Ovary (tissue), 10 donors: ENCODE measurements around the gene MYPN. TPM values are rescaled to one million over a fixed set of nuclear protein-coding genes. Genes with fewer than 3 reads are reported as not detected.
A peak's percentile ranks its signal among the peaks of the same experiment; 100 is the strongest.

Experiments
- DNase-seq, 5 donors: peaks; one replicate each; pipeline ENCODE4 v3.0.0-alpha.2; 2019 to 2020
- H3K27ac ChIP-seq, 2 donors: fragments of 200-600 bp; one replicate each; pipeline versions ENCODE4 v1.5.1 to v1.8.0; 2019 to 2022
- H3K27me3 ChIP-seq: fragments of 200-600 bp; one replicate; pipeline ENCODE4 v1.8.0; 2022
- H3K36me3 ChIP-seq: fragments of 200-600 bp; sonication (generic); one replicate; pipeline ENCODE4 v1.5.1; 2019
- H3K4me1 ChIP-seq: one replicate; pipeline ENCODE4 v1.8.1; 2013; ENCODE audit warnings: mild to moderate bottlenecking, moderate library complexity; ENCODE audit not compliant: insufficient read depth
- H3K4me3 ChIP-seq: fragments of 200-600 bp; sonication (generic); one replicate; pipeline ENCODE4 v1.5.1; 2017
- H3K9me3 ChIP-seq, 2 donors: fragments of 200-600 bp in 1 of 2; sonication (generic) in 1 of 2; one replicate each; pipeline versions ENCODE4 v1.5.1 to v1.8.1; 2013 to 2019; ENCODE audit warnings: mild to moderate bottlenecking in 1 of 2, moderate library complexity in 1 of 2
- EP300 ChIP-seq: sonication (generic); formaldehyde crosslinking; IDR thresholded peaks from one replicate; pipeline ENCODE4 v1.6.1; 2017; ENCODE audit warnings: antibody characterized with exemption
- POLR2A ChIP-seq: fragments of 450-650 bp; IDR thresholded peaks from one replicate; pipeline ENCODE4 v1.6.1; 2017; ENCODE audit warnings: antibody characterized with exemption, mild to moderate bottlenecking, moderate library complexity
- WGBS, 3 donors: extraction: QIAGEN DNeasy Blood & Tissue Kit in 1 of 3; methylation state at CpG; one replicate each; pipeline versions ENCODE4 v1.1.5 to v1.1.7; 2013 to 2017; 5-methylcytosine and 5-hydroxymethylcytosine counted together
- intact Hi-C, 4 donors: fragments of 100-400 bp; cut with DNase I; formaldehyde crosslinking; loops; one replicate each; pipeline versions ENCODE4 v1.11.0 to v1.15.1; 2022 to 2023
- long read RNA-seq, 3 donors: library from polyadenylated mRNA in 2 of 3; unstranded in 2 of 3; transcript quantifications; one replicate each; pipeline ENCODE4 v2.0.0 and lab custom pipeline, GENCODE V29; 2021 to 2026
- polyA plus RNA-seq, 2 donors: library from polyadenylated mRNA; stranded (reverse); fragments of 200-250 nt in 1 of 2; fragments of 350-450 nt in 1 of 2; fragmentation: Illumina TruSeq in 1 of 2; extraction: RNeasy Lipid Tissue Mini Kit (QIAGEN cat#74804) in 1 of 2; gene quantifications; one replicate each; pipeline ENCODE4 v1.2.3, GENCODE V29; 2013 to 2014
- total RNA-seq, 7 donors: library from RNA; depleted of rRNA in 2 of 7; stranded (reverse); fragments of >200 nt in 2 of 7; fragmentation: NEBNext Ultra II Directional in 3 of 7; extraction: Animal tissue kit (Norgen Biotek cat#: 25700) in 3 of 7; gene quantifications; one replicate each; pipeline versions ENCODE4 v1.1.0 to v1.2.4, GENCODE V29; 2016 to 2023
- TF ChIP-seq, protein P1 (sequence below), 3 donors: fragments of 450-650 bp in 2 of 3; fragments of 200-600 bp in 1 of 3; IDR thresholded peaks; one replicate each; pipeline versions ENCODE4 v1.5.1 to v1.8.0; 2016 to 2022; ENCODE audit warnings: antibody characterized with exemption in 3 of 3, mild to moderate bottlenecking in 1 of 3
- donor health status: DM: no; HTN: no; CAD: no; lungs with moderate emphysema.
- donor health status: DM: no; HTN: no; CAD: no.
- donor health status: Bipolar disorder and iron deficiency.
- donor health status: DM: yes; HTN: yes; CAD: no.
- donor health status: DM: no; HTN: no; CAD: no.
- donor health status: DM: yes; HTN: yes; CAD: no.

The MYPN gene, protein sequence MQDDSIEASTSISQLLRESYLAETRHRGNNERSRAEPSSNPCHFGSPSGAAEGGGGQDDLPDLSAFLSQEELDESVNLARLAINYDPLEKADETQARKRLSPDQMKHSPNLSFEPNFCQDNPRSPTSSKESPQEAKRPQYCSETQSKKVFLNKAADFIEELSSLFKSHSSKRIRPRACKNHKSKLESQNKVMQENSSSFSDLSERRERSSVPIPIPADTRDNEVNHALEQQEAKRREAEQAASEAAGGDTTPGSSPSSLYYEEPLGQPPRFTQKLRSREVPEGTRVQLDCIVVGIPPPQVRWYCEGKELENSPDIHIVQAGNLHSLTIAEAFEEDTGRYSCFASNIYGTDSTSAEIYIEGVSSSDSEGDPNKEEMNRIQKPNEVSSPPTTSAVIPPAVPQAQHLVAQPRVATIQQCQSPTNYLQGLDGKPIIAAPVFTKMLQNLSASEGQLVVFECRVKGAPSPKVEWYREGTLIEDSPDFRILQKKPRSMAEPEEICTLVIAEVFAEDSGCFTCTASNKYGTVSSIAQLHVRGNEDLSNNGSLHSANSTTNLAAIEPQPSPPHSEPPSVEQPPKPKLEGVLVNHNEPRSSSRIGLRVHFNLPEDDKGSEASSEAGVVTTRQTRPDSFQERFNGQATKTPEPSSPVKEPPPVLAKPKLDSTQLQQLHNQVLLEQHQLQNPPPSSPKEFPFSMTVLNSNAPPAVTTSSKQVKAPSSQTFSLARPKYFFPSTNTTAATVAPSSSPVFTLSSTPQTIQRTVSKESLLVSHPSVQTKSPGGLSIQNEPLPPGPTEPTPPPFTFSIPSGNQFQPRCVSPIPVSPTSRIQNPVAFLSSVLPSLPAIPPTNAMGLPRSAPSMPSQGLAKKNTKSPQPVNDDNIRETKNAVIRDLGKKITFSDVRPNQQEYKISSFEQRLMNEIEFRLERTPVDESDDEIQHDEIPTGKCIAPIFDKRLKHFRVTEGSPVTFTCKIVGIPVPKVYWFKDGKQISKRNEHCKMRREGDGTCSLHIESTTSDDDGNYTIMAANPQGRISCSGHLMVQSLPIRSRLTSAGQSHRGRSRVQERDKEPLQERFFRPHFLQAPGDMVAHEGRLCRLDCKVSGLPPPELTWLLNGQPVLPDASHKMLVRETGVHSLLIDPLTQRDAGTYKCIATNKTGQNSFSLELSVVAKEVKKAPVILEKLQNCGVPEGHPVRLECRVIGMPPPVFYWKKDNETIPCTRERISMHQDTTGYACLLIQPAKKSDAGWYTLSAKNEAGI (N-terminal part only)
- total RNA-seq, result under 1 TPM in 2 of 7 donors, not detected in 5; 0.17 to 0.18 TPM
- under 1 TPM; 0.05 to 0.15 TPM for polyA plus RNA-seq
- long read RNA-seq, donor 1, result 0 reads
- long read RNA-seq, donor 2, result 0 reads
- long read RNA-seq, donor 3, partial matches to known transcripts, result 0 of 1 reads
- long read RNA-seq, donor 3, other reads (novel, unspliced or antisense), result 1 of 1 reads

DNA sequence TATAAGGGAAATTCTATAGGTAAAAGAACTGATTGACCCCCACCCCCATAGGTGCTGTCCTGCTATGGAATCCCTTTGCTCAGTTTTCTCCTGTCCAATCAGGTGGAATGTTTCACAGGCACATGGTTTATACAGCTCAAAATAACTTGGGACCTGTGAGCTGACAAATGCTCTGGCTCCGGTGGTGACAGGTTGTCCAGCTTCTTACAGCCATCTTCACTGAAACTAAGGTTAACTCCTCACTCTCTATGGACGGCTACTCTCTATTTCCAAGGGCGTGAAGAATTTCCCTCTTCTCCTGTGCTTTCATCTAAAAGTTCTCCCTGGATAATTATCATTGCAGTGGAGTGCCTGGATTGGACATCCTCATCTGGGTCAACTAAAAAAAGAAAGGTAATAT lies at the start of gene MYPN:
Gene MYPN, plus strand, starts transcription at position 158 of the 400 bp plus-strand sequence. CDS start 11,951 bp downstream, outside the sequence.
- no peaks in the 10 kb centered on the region for H3K27me3 ChIP-seq
- intact Hi-C loops, result no loop called here
- 67 to 81% (median 77%) methylated on average over 3 of the region's 3 CpGs for WGBS, 3 donors
- TF ChIP-seq, protein P1, sequence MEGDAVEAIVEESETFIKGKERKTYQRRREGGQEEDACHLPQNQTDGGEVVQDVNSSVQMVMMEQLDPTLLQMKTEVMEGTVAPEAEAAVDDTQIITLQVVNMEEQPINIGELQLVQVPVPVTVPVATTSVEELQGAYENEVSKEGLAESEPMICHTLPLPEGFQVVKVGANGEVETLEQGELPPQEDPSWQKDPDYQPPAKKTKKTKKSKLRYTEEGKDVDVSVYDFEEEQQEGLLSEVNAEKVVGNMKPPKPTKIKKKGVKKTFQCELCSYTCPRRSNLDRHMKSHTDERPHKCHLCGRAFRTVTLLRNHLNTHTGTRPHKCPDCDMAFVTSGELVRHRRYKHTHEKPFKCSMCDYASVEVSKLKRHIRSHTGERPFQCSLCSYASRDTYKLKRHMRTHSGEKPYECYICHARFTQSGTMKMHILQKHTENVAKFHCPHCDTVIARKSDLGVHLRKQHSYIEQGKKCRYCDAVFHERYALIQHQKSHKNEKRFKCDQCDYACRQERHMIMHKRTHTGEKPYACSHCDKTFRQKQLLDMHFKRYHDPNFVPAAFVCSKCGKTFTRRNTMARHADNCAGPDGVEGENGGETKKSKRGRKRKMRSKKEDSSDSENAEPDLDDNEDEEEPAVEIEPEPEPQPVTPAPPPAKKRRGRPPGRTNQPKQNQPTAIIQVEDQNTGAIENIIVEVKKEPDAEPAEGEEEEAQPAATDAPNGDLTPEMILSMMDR (IDR thresholded peaks at IDR 0.05), result no peak
- TF ChIP-seq POLR2A (no peak), EP300 (no peak)
- H3K4me3 ChIP-seq, result no peak within 1 kb of the TSS
- no peaks in the 10 kb centered on the region for H3K4me1 ChIP-seq
- no peak for DNase-seq
- H3K9me3 ChIP-seq, result no peaks in the 10 kb centered on the region
- no peaks in the 10 kb centered on the region for H3K36me3 ChIP-seq
- no peak within 1 kb of the TSS for H3K27ac ChIP-seq

DNA sequence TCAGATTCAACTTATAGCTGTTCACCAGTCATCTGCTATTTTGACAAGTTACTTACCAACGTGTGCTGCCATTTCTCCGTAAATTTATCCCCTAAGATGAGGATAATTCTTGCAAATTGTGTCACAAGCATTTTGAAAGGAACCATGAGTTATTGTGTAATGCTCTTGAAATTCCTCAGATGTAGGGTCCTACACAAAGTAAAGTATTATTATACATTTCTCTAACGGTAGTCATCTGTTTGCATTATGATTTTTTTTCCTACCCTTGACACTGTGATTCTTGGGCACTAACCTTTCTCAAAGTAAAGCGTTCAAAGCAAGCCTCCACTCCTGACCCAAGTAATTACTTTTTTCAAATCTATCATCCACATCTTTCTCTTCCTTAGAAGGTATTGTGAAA lies 42.3 kb upstream of the MYPN start:
- 62 to 74% (median 73%) methylated on average over 4 of the region's 4 CpGs for WGBS, 3 donors

DNA sequence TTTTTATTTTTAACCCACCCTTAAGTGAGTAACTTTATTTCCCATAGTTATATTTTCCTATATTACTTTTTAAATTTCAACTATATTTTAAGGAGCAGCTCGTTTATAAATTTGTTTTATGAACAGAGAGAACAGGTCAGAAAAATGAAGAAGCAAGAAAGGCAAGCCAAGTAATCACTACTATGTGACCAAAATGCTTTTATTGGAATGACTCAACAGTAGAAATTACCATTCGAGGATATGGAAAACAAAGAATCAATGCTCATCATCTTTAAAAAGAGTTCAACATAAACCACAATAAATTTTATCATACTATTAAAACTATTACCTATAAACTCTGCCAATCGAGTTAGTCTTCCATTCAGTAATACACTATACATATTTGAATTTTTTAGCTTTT lies 41.8 kb upstream of the MYPN start:
- no peak for DNase-seq
- WGBS, 3 donors, result 68 to 72% (median 69%) methylated on average over 3 of the region's 3 CpGs
- TF ChIP-seq POLR2A, result no peak
- TF ChIP-seq, protein P1 (IDR thresholded peaks at IDR 0.05), result no peak
- no peak for TF ChIP-seq EP300
- no peaks in the 10 kb centered on the region for H3K4me1 ChIP-seq
- H3K27me3 ChIP-seq, result no peaks in the 10 kb centered on the region
- intact Hi-C loops, result no loop called here
- no peaks in the 10 kb centered on the region for H3K36me3 ChIP-seq
- H3K27ac ChIP-seq, result no peak overlapping the region
- H3K9me3 ChIP-seq, result no peaks in the 10 kb centered on the region
- no peak overlapping the region for H3K4me3 ChIP-seq

More for the DNA sequence above, 42.3 kb upstream of the MYPN start:
- DNase-seq, result no peak
- Histone ChIP-seq H3K27me3 (no peaks in the 10 kb centered on the region), H3K9me3 (no peaks in the 10 kb centered on the region), H3K4me1 (no peaks in the 10 kb centered on the region), H3K36me3 (no peaks in the 10 kb centered on the region), H3K27ac (no peak overlapping the region), H3K4me3 (no peak overlapping the region)
- TF ChIP-seq EP300 (no peak), POLR2A (no peak)
- TF ChIP-seq, protein P1 (IDR thresholded peaks at IDR 0.05), result no peak
- intact Hi-C loops, result no loop called here

DNA sequence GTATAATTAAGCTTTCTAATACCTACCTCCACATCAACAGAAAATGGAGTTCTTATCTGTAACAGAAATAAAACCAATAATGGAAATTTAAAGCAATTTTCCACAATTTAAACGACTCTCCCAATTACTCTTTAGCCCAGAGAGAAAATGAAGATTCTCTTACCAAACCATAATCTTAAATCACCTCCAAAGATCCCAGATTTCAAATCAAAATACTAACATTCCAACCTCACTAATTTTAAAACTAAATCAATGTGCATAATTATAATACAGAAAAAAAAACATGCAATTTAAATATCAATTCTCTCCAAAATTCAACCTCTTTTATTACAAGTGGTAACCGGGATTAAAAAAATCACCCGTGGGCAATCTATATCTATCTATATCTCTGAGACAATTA lies 35.7 kb upstream of the MYPN start:
- Histone ChIP-seq H3K36me3 (no peaks in the 10 kb centered on the region), H3K27ac (no peak overlapping the region)
- intact Hi-C loops, result no loop called here

More for the DNA sequence above, 35.7 kb upstream of the MYPN start:
- TF ChIP-seq, protein P1 (IDR thresholded peaks at IDR 0.05), result no peak
- no peak for TF ChIP-seq POLR2A
- TF ChIP-seq EP300, result no peak
- Histone ChIP-seq H3K27me3 (no peaks in the 10 kb centered on the region), H3K9me3 (no peaks in the 10 kb centered on the region), H3K4me3 (peak overlapping the region; percentile 87), H3K4me1 (peaks cover 1% of the 10 kb centered on the region)
- 14 to 15% (median 14%) methylated on average over 3 of the region's 3 CpGs for WGBS, 3 donors
- DNase-seq, result no peak
